Loucy (cell line): ENCODE measurements around the gene PUSL1.

ENCODE experiments used
- H2AFZ ChIP-seq: fragments of 200-600 bp; sonication (generic); 2 replicates; pipeline ENCODE4 v1.6.0; 2016; ENCODE audit warnings: antibody characterized with exemption, mild to moderate bottlenecking, low read length, moderate library complexity
- H3F3A ChIP-seq: fragments of 200-600 bp; 2 replicates; pipeline ENCODE4 v1.6.0; 2016; ENCODE audit warnings: antibody characterized with exemption, low read depth, mild to moderate bottlenecking
- H3K27me3 ChIP-seq: fragments of 200-600 bp; sonication (generic); 2 replicates; pipeline ENCODE4 v1.6.1; 2014; ENCODE audit warnings: low read length, mild to moderate bottlenecking; ENCODE audit not compliant: insufficient read depth, poor library complexity, severe bottlenecking
- H3K36me3 ChIP-seq: fragments of 200-600 bp; sonication (generic); 2 replicates; pipeline ENCODE4 v1.6.1; 2016; ENCODE audit warnings: low read length; ENCODE audit not compliant: insufficient read depth
- H3K4me1 ChIP-seq: fragments of 200-600 bp; sonication (generic); 2 replicates; pipeline ENCODE4 v1.5.1; 2014; ENCODE audit warnings: low read length, mild to moderate bottlenecking; ENCODE audit not compliant: insufficient read depth, poor library complexity, severe bottlenecking
- H3K4me2 ChIP-seq: fragments of 200-600 bp; sonication (generic); 2 replicates; pipeline ENCODE4 v1.6.0; 2014; ENCODE audit warnings: antibody characterized with exemption, low read length, low read depth, mild to moderate bottlenecking; ENCODE audit not compliant: poor library complexity, severe bottlenecking
- H3K4me3 ChIP-seq: fragments of 200-600 bp; sonication (generic); 2 replicates; pipeline ENCODE4 v1.5.1; 2014; ENCODE audit warnings: low read length, mild to moderate bottlenecking, mixed read lengths; ENCODE audit not compliant: poor library complexity, severe bottlenecking
- H3K79me2 ChIP-seq: fragments of 200-600 bp; sonication (generic); 2 replicates; pipeline ENCODE4 v1.6.1; 2014; ENCODE audit warnings: low read length; ENCODE audit not compliant: insufficient read depth
- H3K9ac ChIP-seq: fragments of 200-600 bp; sonication (generic); 2 replicates; pipeline ENCODE4 v1.6.0; 2014; ENCODE audit warnings: mild to moderate bottlenecking, low read depth, low read length, moderate library complexity; ENCODE audit not compliant: poor library complexity, severe bottlenecking
- H3K9me2 ChIP-seq: fragments of 200-600 bp; sonication (generic); replicated peaks from 2 replicates; pipeline ENCODE4 v1.6.1; 2016; ENCODE audit warnings: low read depth, low read length, mixed read lengths
- H3K9me3 ChIP-seq: fragments of 200-600 bp; sonication (generic); 2 replicates; pipeline ENCODE4 v1.6.1; 2014; ENCODE audit warnings: mild to moderate bottlenecking, antibody characterized with exemption, low read length, low read depth; ENCODE audit not compliant: insufficient read depth
- H4K20me1 ChIP-seq: fragments of 200-600 bp; sonication (generic); 2 replicates; pipeline ENCODE4 v1.6.0; 2014; ENCODE audit warnings: antibody characterized with exemption, low read length, mild to moderate bottlenecking; ENCODE audit not compliant: insufficient read depth, poor library complexity, severe bottlenecking
- CTCF ChIP-seq: fragments of 200-600 bp; sonication (generic); conservative IDR thresholded peaks from 2 replicates; pipeline ENCODE4 v1.5.1; 2014; ENCODE audit warnings: mild to moderate bottlenecking, antibody characterized with exemption, low read length
- EZH2phosphoT487 ChIP-seq: fragments of 200-600 bp; IDR thresholded peaks from 2 replicates; pipeline ENCODE4 v1.6.1; 2018; ENCODE audit warnings: antibody characterized with exemption, mild to moderate bottlenecking, moderate library complexity, borderline replicate concordance

Gene PUSL1

DNA sequence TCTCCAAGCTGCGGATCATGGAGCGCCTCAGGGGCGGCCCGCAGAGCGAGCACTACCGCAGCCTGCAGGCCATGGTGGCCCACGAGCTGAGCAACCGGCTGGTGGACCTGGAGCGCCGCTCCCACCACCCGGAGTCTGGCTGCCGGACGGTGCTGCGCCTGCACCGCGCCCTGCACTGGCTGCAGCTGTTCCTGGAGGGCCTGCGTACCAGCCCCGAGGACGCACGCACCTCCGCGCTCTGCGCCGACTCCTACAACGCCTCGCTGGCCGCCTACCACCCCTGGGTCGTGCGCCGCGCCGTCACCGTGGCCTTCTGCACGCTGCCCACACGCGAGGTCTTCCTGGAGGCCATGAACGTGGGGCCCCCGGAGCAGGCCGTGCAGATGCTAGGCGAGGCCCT is 18.9 kb downstream of the PUSL1 start:
- Histone ChIP-seq H3K9me2 (no peaks in the 10 kb centered on the region), H4K20me1 (peaks cover 28% of the 10 kb centered on the region), H3K4me1 (peaks cover 21% of the 10 kb centered on the region), H3K4me3 (no peak overlapping the region), H3K36me3 (no peaks in the 10 kb centered on the region), H3K4me2 (no peak overlapping the region), H3K79me2 (peaks cover 38% of the 10 kb centered on the region), H3F3A (no peaks in the 10 kb centered on the region), H3K27me3 (no peaks in the 10 kb centered on the region), H3K9ac (no peak overlapping the region), H3K9me3 (no peaks in the 10 kb centered on the region), H2AFZ (no peak overlapping the region)
- no peak for TF ChIP-seq CTCF
- no peak for TF ChIP-seq EZH2phosphoT487

DNA sequence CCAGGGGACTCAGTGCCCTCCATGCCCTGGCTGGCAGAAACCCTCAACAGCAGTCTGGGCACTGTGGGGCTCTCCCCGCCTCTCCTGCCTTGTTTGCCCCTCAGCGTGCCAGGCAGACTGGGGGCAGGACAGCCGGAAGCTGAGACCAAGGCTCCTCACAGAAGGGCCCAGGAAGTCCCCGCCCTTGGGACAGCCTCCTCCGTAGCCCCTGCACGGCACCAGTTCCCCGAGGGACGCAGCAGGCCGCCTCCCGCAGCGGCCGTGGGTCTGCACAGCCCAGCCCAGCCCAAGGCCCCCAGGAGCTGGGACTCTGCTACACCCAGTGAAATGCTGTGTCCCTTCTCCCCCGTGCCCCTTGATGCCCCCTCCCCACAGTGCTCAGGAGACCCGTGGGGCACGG is 19.9 kb downstream of the PUSL1 start:
- no peak overlapping the region for H3K4me2 ChIP-seq
- no peaks in the 10 kb centered on the region for H3F3A ChIP-seq
- H3K9ac ChIP-seq: no peak overlapping the region
- H4K20me1 ChIP-seq: peaks cover 23% of the 10 kb centered on the region
- H3K9me3 ChIP-seq: no peaks in the 10 kb centered on the region
- H3K79me2 ChIP-seq: peaks cover 31% of the 10 kb centered on the region
- H3K9me2 ChIP-seq: no peaks in the 10 kb centered on the region
- H3K36me3 ChIP-seq: no peaks in the 10 kb centered on the region
- no peak for TF ChIP-seq EZH2phosphoT487
- no peak for TF ChIP-seq CTCF
- peaks cover 20% of the 10 kb centered on the region for H3K4me1 ChIP-seq
- no peak overlapping the region for H2AFZ ChIP-seq
- no peak overlapping the region for H3K4me3 ChIP-seq
- no peaks in the 10 kb centered on the region for H3K27me3 ChIP-seq

DNA sequence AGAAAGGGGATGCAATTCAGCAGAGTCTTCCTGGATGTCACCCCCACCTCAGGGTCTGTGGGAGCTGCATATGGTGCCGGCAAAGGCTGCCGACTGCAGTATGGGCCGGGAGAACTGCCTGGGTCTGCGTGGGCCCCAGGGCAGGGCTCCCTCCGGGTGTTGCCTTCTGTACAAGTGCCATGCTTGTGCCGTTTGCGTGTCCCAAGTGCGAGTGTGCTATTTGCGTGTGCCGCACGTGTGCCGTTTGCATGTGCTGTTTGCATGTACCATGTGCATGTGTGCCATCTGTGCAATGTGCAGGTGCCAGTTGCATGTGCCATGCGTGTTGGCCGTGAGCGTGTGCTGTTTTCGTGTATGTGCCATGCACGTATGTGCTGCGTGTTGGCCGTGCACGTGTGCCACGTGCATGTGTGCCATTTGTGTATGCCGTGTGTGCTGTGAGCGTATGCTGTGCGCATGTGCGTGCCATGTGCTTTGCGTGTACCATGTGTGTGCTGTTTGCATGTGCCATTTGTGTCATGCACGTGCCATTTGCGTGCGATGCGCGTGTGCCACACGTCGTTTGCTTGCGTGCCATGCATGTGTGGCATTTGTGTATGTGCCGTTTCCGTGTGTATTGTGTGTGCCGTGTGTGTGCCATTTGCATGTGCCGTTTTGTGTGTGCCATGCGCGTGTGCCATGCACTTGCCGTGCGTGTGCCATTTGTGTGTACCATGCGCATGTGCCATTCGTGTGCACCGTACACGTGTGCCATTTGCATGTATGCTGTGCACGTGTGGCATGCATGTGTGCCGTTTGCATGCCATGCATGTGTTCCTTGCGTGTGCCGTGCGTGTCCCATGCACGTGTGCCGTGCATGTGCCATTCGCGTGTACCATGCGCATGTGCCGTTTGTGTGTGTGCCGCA is 21.2 kb downstream of the PUSL1 start:
- no peaks in the 10 kb centered on the region for H3F3A ChIP-seq
- H3K79me2 ChIP-seq: peaks cover 21% of the 10 kb centered on the region
- no peaks in the 10 kb centered on the region for H3K9me3 ChIP-seq
- no peak overlapping the region for H3K9ac ChIP-seq
- no peaks in the 10 kb centered on the region for H3K36me3 ChIP-seq
- H3K4me2 ChIP-seq: no peak overlapping the region
- H3K27me3 ChIP-seq: no peaks in the 10 kb centered on the region
- peaks cover 17% of the 10 kb centered on the region for H3K4me1 ChIP-seq
- H3K4me3 ChIP-seq: no peak overlapping the region
- TF ChIP-seq EZH2phosphoT487: no peak
- no peak for TF ChIP-seq CTCF
- H2AFZ ChIP-seq: no peak overlapping the region
- H3K9me2 ChIP-seq: no peaks in the 10 kb centered on the region
- H4K20me1 ChIP-seq: peaks cover 19% of the 10 kb centered on the region
